Naive thymus-derived CD4-positive, alpha-beta T cell (primary cell): ENCODE measurements around the gene AGXT2. TPM values are rescaled to one million over a fixed set of nuclear protein-coding genes. Genes with fewer than 3 reads are reported as not detected.

ENCODE experiments used
- ATAC-seq: fragments of 150-1000 bp; cut with Tn5 transposase; 2 replicates; pipeline ENCODE4 v1.10.0; 2021; ENCODE audit warnings: mild to moderate bottlenecking, moderate library complexity
- CTCF ChIA-PET: fragments of 350-600 bp; sonication (Branson Sonifier 250); formaldehyde crosslinking; loops from one replicate; lab custom pipeline; 2021; ENCODE audit warnings: antibody characterized with exemption; lab: Charles Lee
- POLR2A ChIA-PET: fragments of 350-600 bp; sonication (Branson Sonifier 250); formaldehyde crosslinking; loops from one replicate; lab custom pipeline; 2021; ENCODE audit warnings: antibody characterized with exemption, inconsistent platforms; lab: Charles Lee
- DNase-seq, 9 donors: peaks; one replicate each; pipeline versions ENCODE4 v3.0.0 to v3.0.0-alpha.2; 2020 to 2022; ENCODE audit warnings: mixed read lengths in 1 of 9
- H3K27ac ChIP-seq: one replicate; pipeline ENCODE4 v1.7.0; 2013; ENCODE audit warnings: mild to moderate bottlenecking, low read depth, low read length, moderate library complexity
- H3K27me3 ChIP-seq, 2 donors: one replicate each; pipeline ENCODE4 v1.7.0; 2013; ENCODE audit warnings: low read length in 2 of 2, mild to moderate bottlenecking in 2 of 2, moderate library complexity in 2 of 2; ENCODE audit not compliant: control insufficient read depth in 2 of 2, insufficient read depth in 2 of 2
- H3K36me3 ChIP-seq, 3 experiments: 1 replicate in 2 of 3; 2 replicates in 1 of 3; pipeline ENCODE4 v1.7.0; 2013; ENCODE audit warnings: low read length in 3 of 3, mild to moderate bottlenecking in 3 of 3, moderate library complexity in 1 of 3; ENCODE audit not compliant: insufficient read depth in 3 of 3, control insufficient read depth in 2 of 3
- H3K4me1 ChIP-seq, 2 donors: one replicate each; pipeline ENCODE4 v1.7.0; 2013; ENCODE audit warnings: low read length in 2 of 2, mild to moderate bottlenecking in 2 of 2, moderate library complexity in 1 of 2; ENCODE audit not compliant: control insufficient read depth in 2 of 2, insufficient read depth in 2 of 2
- H3K4me3 ChIP-seq: 2 replicates; pipeline ENCODE4 v1.7.0; 2013; ENCODE audit warnings: mild to moderate bottlenecking, low read length
- H3K9me3 ChIP-seq, 3 experiments: 1 replicate in 2 of 3; 2 replicates in 1 of 3; pipeline ENCODE4 v1.7.0; 2013; ENCODE audit warnings: low read length in 3 of 3; ENCODE audit not compliant: control insufficient read depth in 2 of 3
- H3K27ac Mint-ChIP-seq, 9 donors: one replicate each; pipeline ENCODE4 v1.8.0; 2020 to 2022; ENCODE audit warnings: mixed read lengths in 9 of 9, mild to moderate bottlenecking in 8 of 9, moderate library complexity in 5 of 9, inconsistent platforms in 2 of 9
- H3K27me3 Mint-ChIP-seq, 5 donors: one replicate each; pipeline ENCODE4 v1.8.0; 2021 to 2022; ENCODE audit warnings: mixed read lengths in 5 of 5, mild to moderate bottlenecking in 1 of 5
- H3K36me3 Mint-ChIP-seq, 5 donors: one replicate each; pipeline ENCODE4 v1.8.0; 2020 to 2022; ENCODE audit warnings: mixed read lengths in 5 of 5, mild to moderate bottlenecking in 3 of 5, inconsistent platforms in 1 of 5
- H3K4me1 Mint-ChIP-seq, 7 donors: one replicate each; pipeline ENCODE4 v1.8.0; 2020 to 2022; ENCODE audit warnings: mixed read lengths in 7 of 7, mild to moderate bottlenecking in 3 of 7, inconsistent platforms in 1 of 7
- H3K4me3 Mint-ChIP-seq, 10 donors: one replicate each; pipeline ENCODE4 v1.8.0; 2020 to 2022; ENCODE audit warnings: mild to moderate bottlenecking in 10 of 10, mixed read lengths in 10 of 10, moderate library complexity in 6 of 10, inconsistent platforms in 2 of 10
- H3K9me3 Mint-ChIP-seq, 11 donors: one replicate each; pipeline ENCODE4 v1.8.0; 2020 to 2022; ENCODE audit warnings: mixed read lengths in 11 of 11, mild to moderate bottlenecking in 4 of 11, inconsistent platforms in 1 of 11, moderate library complexity in 1 of 11
- intact Hi-C, 2 donors: fragments of 100-400 bp; cut with micrococcal nuclease; formaldehyde crosslinking; loops; one replicate each; pipeline ENCODE4 v1.15.1; 2023
- polyA plus RNA-seq, 2 donors: library from polyadenylated mRNA; unstranded; fragments of 300-500 nt; fragmentation: Illumina TruSeq; gene quantifications; one replicate each; pipeline ENCODE4 v1.2.3, GENCODE V29; 2021
- total RNA-seq, 6 experiments: library from RNA in 5 of 6; stranded (reverse) in 5 of 6; gene quantifications; 1 replicate in 5 of 6; 2 replicates in 1 of 6; pipeline ENCODE4 v1.2.3 and lab custom pipeline; 2021 to 2026

The AGXT2 gene
- total and polyA plus RNA-seq, 7 experiments from 2014 or later, result not detected

GRCh38 chr5:35091704-35092103 is 44.0 kb upstream of the AGXT2 start:
- Histone ChIP-seq H3K36me3 (no peaks in the 10 kb centered on the region), H3K4me1 (no peaks in the 10 kb centered on the region), H3K9me3 (no peaks in the 10 kb centered on the region), H3K27ac (no peak overlapping the region), H3K4me3 (no peak overlapping the region), H3K27me3 (no peaks in the 10 kb centered on the region)
- peaks cover 0 to 3% (median 0%) of the 10 kb centered on the region in 7 donors for H3K4me1 Mint-ChIP-seq
- intact Hi-C loops, result no loop called here
- H3K27ac Mint-ChIP-seq, result no peak overlapping the region
- ChIA-PET POLR2A (no interaction called here), CTCF (interaction anchor here (0.7 to 3.4 kb wide), 2 partner anchors 425 to 834 kb away, joined by 3 to 40 read pairs; no protein-coding TSS in a partner anchor)
- H3K27me3 Mint-ChIP-seq, result peaks cover 0 to 7% (median 6%) of the 10 kb centered on the region in 5 donors
- no peaks in the 10 kb centered on the region for H3K9me3 Mint-ChIP-seq
- no peaks in the 10 kb centered on the region for H3K36me3 Mint-ChIP-seq
- ATAC-seq, result no peak
- H3K4me3 Mint-ChIP-seq, result no peak overlapping the region
- no peak for DNase-seq

GRCh38 chr5:35089334-35090314 is 41.9 kb upstream of the AGXT2 start:
- ATAC-seq (peak; percentile 56), DNase-seq (peak; percentile 15 to 55 (median 37))
- ChIA-PET POLR2A (no interaction called here), CTCF (interaction anchor here (0.5 to 3.6 kb wide), 3 partner anchors 148 to 836 kb away, joined by 5 to 40 read pairs (median 20); no protein-coding TSS in a partner anchor)
- H3K4me1 ChIP-seq, result no peaks in the 10 kb centered on the region
- peaks cover 0 to 3% (median 0%) of the 10 kb centered on the region in 7 donors for H3K4me1 Mint-ChIP-seq
- no peak overlapping the region for H3K4me3 Mint-ChIP-seq
- peaks cover 0 to 7% (median 6%) of the 10 kb centered on the region in 5 donors for H3K27me3 Mint-ChIP-seq
- H3K36me3 Mint-ChIP-seq, result no peaks in the 10 kb centered on the region
- intact Hi-C loops, result loop anchor here (1.0 to 5.0 kb wide), 5 partner anchors 113 to 688 kb away; partner anchors contain the start of gene SPEF2 (in 1 of the 2)
- H3K27ac ChIP-seq, result no peak overlapping the region
- H3K9me3 Mint-ChIP-seq, result no peaks in the 10 kb centered on the region
- no peaks in the 10 kb centered on the region for H3K9me3 ChIP-seq
- H3K27ac Mint-ChIP-seq, result no peak overlapping the region
- no peak overlapping the region for H3K4me3 ChIP-seq
- H3K27me3 ChIP-seq, result no peaks in the 10 kb centered on the region
- H3K36me3 ChIP-seq, result no peaks in the 10 kb centered on the region

- ATAC-seq (no peak), DNase-seq (no peak)
- Histone ChIP-seq H3K36me3 (no peaks in the 10 kb centered on the region), H3K9me3 (no peaks in the 10 kb centered on the region), H3K4me3 (no peak overlapping the region), H3K27me3 (no peaks in the 10 kb centered on the region), H3K27ac (no peak overlapping the region), H3K4me1 (no peaks in the 10 kb centered on the region)
- ChIA-PET CTCF (interaction anchor here (1.0 to 3.6 kb wide), 5 partner anchors 21 to 840 kb away, joined by 3 to 20 read pairs (median 3); no protein-coding TSS in a partner anchor), POLR2A (no interaction called here)
- no peak overlapping the region for H3K27ac Mint-ChIP-seq
- H3K4me1 Mint-ChIP-seq, result peaks cover 0 to 3% (median 0%) of the 10 kb centered on the region in 7 donors
- H3K36me3 Mint-ChIP-seq, result no peaks in the 10 kb centered on the region
- no peak overlapping the region for H3K4me3 Mint-ChIP-seq
- peaks cover 0 to 7% (median 6%) of the 10 kb centered on the region in 5 donors for H3K27me3 Mint-ChIP-seq
- no peaks in the 10 kb centered on the region for H3K9me3 Mint-ChIP-seq
- intact Hi-C loops, result loop anchor here (5.0 kb wide), 2 partner anchors 564 to 689 kb away; no protein-coding TSS in a partner anchor
These were observed 40.2 kb upstream of the AGXT2 start for GRCh38 chr5:35087991-35088390.

GRCh38 chr5:35083150-35083549 is 35.4 kb upstream of the AGXT2 start:
- Histone ChIP-seq H3K4me3 (no peak overlapping the region), H3K36me3 (no peaks in the 10 kb centered on the region), H3K4me1 (no peaks in the 10 kb centered on the region), H3K27me3 (no peaks in the 10 kb centered on the region), H3K9me3 (no peaks in the 10 kb centered on the region), H3K27ac (no peak overlapping the region)
- H3K4me3 Mint-ChIP-seq, result no peak overlapping the region
- ATAC-seq, result no peak
- POLR2A ChIA-PET, result no interaction called here
- intact Hi-C loops, result no loop called here
- H3K4me1 Mint-ChIP-seq, result peaks cover 0 to 1% (median 0%) of the 10 kb centered on the region in 7 donors
- peaks cover 0 to 7% (median 5%) of the 10 kb centered on the region in 5 donors for H3K27me3 Mint-ChIP-seq
- H3K36me3 Mint-ChIP-seq, result no peaks in the 10 kb centered on the region
- H3K27ac Mint-ChIP-seq, result no peak overlapping the region
- CTCF ChIA-PET, result no interaction called here
- H3K9me3 Mint-ChIP-seq, result peaks cover 0 to 7% (median 0%) of the 10 kb centered on the region in 11 donors
- no peak for DNase-seq

GRCh38 chr5:35082530-35082929 is 34.8 kb upstream of the AGXT2 start:
- Histone ChIP-seq H3K36me3 (no peaks in the 10 kb centered on the region), H3K4me1 (no peaks in the 10 kb centered on the region), H3K27me3 (no peaks in the 10 kb centered on the region), H3K4me3 (no peak overlapping the region), H3K27ac (no peak overlapping the region), H3K9me3 (no peaks in the 10 kb centered on the region)
- Mint-ChIP-seq H3K36me3 (no peaks in the 10 kb centered on the region), H3K9me3 (peaks cover 0 to 7% (median 0%) of the 10 kb centered on the region in 11 donors), H3K27ac (no peak overlapping the region), H3K4me3 (no peak overlapping the region), H3K27me3 (peaks cover 0 to 10% (median 5%) of the 10 kb centered on the region in 5 donors), H3K4me1 (no peaks in the 10 kb centered on the region)
- ChIA-PET CTCF (interaction anchor here (0.6 kb wide), 1 partner anchor 1633 kb away, joined by 3 read pairs; no protein-coding TSS in a partner anchor), POLR2A (no interaction called here)
- intact Hi-C loops, result no loop called here
- no peak for DNase-seq
- no peak for ATAC-seq

- intact Hi-C loops, result no loop called here
- no peak overlapping the region for H3K27ac ChIP-seq
- peaks cover 0 to 12% (median 10%) of the 10 kb centered on the region in 5 donors for H3K27me3 Mint-ChIP-seq
- H3K36me3 ChIP-seq, result no peaks in the 10 kb centered on the region
- H3K4me1 ChIP-seq, result no peaks in the 10 kb centered on the region
- no peak overlapping the region for H3K27ac Mint-ChIP-seq
- H3K27me3 ChIP-seq, result no peaks in the 10 kb centered on the region
- DNase-seq (no peak), ATAC-seq (no peak)
- POLR2A ChIA-PET, result no interaction called here
- peaks cover 0 to 4% (median 0%) of the 10 kb centered on the region in 5 donors for H3K36me3 Mint-ChIP-seq
- H3K9me3 ChIP-seq, result no peaks in the 10 kb centered on the region
- no peaks in the 10 kb centered on the region for H3K4me1 Mint-ChIP-seq
- CTCF ChIA-PET, result no interaction called here
- no peak overlapping the region for H3K4me3 Mint-ChIP-seq
- peaks cover 0 to 9% (median 3%) of the 10 kb centered on the region in 11 donors for H3K9me3 Mint-ChIP-seq
- H3K4me3 ChIP-seq, result no peak overlapping the region
These were observed 33.4 kb upstream of the AGXT2 start for GRCh38 chr5:35081134-35081533.
